GM18507 (cell line): ENCODE results near the gene DCD.

Source experiments
- DNase-seq: peaks from one replicate; pipeline ENCODE4 v3.0.0; 2011; ENCODE audit warnings: low read depth; ENCODE audit not compliant: insufficient read length; ENCODE audit errors: extremely low spot score
- FAIRE-seq: peaks from 2 replicates; lab custom pipeline; 2011; peaks lifted over from hg19 to GRCh38; lab: Jason Lieb, UNC

Gene DCD

GRCh38 chr12:54616933-54617680, 31.1 kb downstream of the DCD start:
- DNase-seq, result no peak
- FAIRE-seq, result no peak

GRCh38 chr12:54612225-54612750, 35.9 kb downstream of the DCD start:
- no peak for DNase-seq
- FAIRE-seq, result no peak

GRCh38 chr12:54611715-54612149, 36.4 kb downstream of the DCD start:
- DNase-seq (no peak), FAIRE-seq (no peak)

GRCh38 chr12:54608769-54609168, 39.4 kb downstream of the DCD start:
- FAIRE-seq (no peak), DNase-seq (no peak)

GRCh38 chr12:54608156-54608555, 40.0 kb downstream of the DCD start:
- DNase-seq (no peak), FAIRE-seq (no peak)

- DNase-seq (no peak), FAIRE-seq (no peak)
Measured at GRCh38 chr12:54606556-54606955, 41.6 kb downstream of the DCD start.

- DNase-seq, result no peak
- no peak for FAIRE-seq
Measured at GRCh38 chr12:54605138-54605970, 42.8 kb downstream of the DCD start.

GRCh38 chr12:54604436-54604835, 43.7 kb downstream of the DCD start:
- FAIRE-seq (no peak), DNase-seq (no peak)

- FAIRE-seq, result no peak
Measured at GRCh38 chr12:54603872-54604271, 44.3 kb downstream of the DCD start.

GRCh38 chr12:54603173-54603814, 44.9 kb downstream of the DCD start:
- DNase-seq, result peak; percentile 54
- peak; percentile 95 for FAIRE-seq

More at GRCh38 chr12:54603872-54604271, 44.3 kb downstream of the DCD start:
- DNase-seq, result no peak

- DNase-seq (no peak), FAIRE-seq (no peak)
Measured at GRCh38 chr12:54602661-54603060, 45.5 kb downstream of the DCD start.

GRCh38 chr12:54601841-54602240, 46.3 kb downstream of the DCD start:
- no peak for FAIRE-seq
- DNase-seq, result no peak

GRCh38 chr12:54598970-54599369, 49.2 kb downstream of the DCD start:
- FAIRE-seq (no peak), DNase-seq (no peak)

GRCh38 chr12:54596526-54596946, 51.6 kb downstream of the DCD start:
- FAIRE-seq, result peak; percentile 67
- no peak for DNase-seq

- DNase-seq (no peak), FAIRE-seq (no peak)
Measured at GRCh38 chr12:54595471-54595870, 52.7 kb downstream of the DCD start.
